Stimulated activated CD8-positive, alpha-beta memory T cell treated with anti-CD3 and anti-CD28 coated beads, Interleukin-7, amount 100 ng/mL, for 24 hours (primary cell): ENCODE data around the gene SLC12A8.

Experiments used
- DNase-seq: peaks from one replicate; pipeline ENCODE4 v3.0.0-alpha.2; 2020; ENCODE audit warnings: low read depth

SLC12A8 gene

DNA sequence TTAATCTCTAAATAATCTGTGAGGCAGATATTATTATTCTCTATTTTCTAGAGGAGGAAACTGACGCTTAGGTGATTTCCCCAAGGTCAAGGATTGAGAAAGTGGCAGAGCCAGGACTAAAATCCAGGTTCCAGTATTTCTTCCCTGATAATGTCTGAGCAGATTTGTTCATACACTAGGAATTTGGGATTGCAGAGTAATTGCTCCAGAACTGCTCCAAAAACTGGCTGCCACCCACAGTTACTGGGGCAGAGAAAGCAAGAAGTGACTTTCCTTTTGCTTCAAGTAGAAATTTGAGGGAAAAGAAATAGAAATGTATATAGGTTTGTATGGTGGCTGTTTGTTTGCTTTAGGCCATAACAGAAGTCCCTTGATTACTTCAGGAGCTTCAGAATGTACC lies 60.6 kb downstream of the SLC12A8 start:
- no peak for DNase-seq

- DNase-seq, result no peak
Measured at GRCh38 chr3:125151442-125151817, 61.1 kb downstream of the SLC12A8 start.

DNA sequence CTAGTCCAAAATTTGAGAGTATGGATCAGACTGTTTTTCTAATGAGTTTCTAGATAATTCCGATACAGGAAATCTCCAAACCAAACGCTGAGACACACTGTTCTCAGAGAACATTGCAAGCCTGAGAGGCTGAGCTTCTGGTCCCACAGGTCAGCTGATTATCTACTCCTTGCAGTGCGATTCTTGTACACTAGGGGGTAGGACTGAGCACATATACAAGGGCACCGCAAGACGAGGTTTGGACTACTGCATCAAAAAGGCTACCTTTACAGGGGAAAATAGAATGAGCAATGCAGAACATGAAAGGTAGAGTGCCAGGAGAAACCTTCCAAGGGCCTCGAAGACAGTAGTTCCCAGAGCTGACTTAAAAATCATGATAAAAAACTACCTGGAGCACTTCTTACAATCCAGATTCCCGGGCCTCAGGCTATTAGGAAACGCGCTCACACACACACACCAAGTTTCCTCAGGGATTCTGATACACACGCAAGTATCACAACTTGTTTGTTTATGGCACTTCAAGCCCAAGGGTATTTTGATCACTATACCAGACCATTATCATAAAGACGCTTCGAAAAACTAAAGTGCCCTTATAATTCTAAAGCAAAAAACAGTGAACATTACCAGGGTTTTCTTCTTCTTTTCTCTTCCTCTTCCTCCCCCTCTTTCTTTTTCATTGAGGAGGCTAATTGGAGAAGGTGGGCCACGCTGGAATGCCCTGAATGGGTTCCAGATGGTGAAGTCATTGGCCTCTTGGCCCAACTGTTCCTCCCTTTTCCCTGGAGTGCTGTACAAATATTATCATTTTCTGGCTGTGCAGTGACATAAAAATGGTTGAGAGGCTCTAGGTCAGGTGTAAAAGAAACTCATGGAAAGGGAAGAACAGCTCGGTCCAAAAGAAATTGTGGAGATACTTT lies 61.8 kb downstream of the SLC12A8 start:
- peak; percentile 23 for DNase-seq

GRCh38 chr3:125149462-125149861 lies 63.1 kb downstream of the SLC12A8 start:
- no peak for DNase-seq

DNA sequence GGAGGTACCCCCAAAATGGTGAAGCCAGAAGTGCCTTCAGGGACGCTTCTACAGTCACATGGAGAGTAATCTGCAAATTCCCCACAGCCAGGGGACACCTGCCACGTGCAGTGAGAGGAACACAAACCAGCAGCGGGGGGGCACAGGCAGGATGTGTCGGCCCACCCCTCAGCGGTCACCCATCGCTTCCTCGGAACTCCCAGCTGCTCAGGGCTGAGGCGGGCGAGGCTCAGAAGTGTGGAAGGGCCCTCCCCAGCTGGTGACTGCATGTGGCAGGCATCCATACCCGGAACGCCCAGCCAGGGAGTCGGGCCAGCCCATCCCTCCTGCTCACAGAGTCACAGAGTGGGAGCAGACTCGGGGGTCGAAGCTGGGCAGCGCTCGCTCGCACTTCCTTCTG lies 63.7 kb downstream of the SLC12A8 start:
- no peak for DNase-seq

DNA sequence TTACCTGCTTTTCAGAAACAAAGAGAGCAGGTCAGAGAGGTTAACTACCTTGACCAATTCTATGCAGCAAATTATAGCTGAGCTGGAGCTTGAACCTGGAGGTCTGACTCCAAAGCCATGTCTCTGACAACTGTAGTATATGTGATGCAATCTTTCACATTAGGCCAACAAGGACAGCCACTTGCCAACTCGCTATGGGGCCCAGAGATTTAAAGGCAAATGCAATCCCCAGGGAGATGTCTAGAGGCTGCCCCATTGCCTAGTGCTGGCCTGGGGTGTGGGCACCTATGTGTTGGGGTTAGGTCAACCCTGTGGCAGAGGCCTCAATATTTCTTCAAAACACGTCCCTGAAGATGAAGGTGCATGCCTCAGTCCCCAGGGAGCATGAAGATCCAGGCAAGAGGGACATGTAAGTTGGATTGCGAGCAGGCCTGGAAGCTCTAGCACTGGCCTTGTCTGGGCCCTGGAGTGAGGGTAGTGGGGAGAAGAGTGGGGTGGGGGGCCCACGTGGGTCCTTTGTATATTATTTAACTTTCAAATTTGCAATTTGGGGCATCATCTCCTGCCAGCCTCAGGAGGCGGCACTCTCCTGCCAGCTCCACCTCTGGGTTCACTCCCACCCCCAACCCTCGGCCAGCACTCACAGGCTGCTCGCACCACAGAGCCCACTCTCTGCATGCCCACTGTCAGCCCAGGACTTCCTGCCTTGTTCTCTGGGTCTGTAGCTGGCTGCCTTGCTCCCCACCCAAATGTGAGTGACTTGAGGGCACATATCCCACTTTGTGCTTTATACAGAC lies 64.3 kb downstream of the SLC12A8 start:
- no peak for DNase-seq

- no peak for DNase-seq
Measured at GRCh38 chr3:125147491-125147820, 65.1 kb downstream of the SLC12A8 start.

- no peak for DNase-seq
Measured at GRCh38 chr3:125146626-125147490, 65.7 kb downstream of the SLC12A8 start.

DNA sequence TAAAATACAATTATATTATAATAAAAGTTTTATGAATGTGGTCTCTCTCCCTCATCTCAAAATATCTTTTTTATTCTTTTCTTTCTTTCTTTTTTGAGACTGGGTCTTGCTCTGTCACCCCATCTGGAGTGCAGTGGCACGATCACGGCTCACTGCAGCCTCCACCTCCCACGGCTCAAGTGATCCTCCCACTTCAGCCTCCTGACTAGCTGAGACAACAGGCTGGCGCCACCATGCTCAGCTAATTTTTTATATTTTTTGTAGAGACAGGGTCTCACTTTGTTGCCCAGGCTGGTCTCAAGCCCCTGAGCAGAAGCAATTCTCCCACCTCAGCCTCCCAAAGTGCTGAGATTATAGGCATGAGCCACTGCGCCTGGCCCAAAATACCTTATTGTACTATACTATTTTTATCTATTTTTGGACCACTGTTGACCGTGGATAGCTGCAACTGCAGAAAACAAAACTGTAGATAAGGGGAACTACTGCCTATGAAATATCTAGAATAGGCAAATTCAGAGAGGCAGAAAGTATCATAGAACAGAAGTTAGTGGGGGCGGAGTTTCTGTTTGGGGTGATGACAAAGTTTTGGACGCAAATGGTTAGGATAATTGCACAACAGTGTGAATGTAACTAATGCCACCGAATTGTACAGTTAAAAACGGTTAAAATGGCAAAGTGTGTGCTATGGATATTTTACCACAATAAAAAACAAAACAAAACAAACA lies 66.6 kb downstream of the SLC12A8 start:
- DNase-seq, result no peak

DNA sequence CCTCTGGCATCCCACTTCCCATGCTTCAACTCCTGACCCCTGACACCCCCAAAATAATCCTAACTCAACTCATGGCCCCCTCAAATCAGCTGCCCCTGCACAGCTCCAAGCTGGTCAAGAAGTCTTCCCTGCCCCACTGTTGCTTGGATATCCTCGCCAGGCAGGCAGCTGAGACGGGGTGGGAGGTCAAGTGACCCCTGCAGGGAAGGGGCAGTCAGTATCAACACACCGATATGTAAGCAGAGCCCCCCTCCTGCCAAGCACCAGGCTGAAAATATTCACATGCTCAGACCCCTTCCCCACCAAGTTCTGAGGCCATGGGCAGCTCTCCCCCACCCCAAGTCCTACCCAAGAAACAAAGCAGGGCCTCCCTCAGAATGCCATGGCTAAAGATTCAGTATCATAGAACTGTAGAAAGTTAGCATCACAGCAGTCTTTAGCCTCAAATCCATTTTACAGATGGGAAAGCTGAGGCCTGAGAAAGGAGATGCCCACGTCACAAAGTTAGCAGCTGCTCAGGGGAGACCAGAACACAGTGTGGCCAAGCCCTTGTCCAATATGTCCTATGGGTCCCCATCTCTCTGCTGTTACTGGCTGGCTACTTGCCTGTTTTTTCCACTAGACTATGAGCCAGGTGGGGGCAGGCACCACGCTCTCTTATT lies 67.8 kb downstream of the SLC12A8 start:
- no peak for DNase-seq

DNA sequence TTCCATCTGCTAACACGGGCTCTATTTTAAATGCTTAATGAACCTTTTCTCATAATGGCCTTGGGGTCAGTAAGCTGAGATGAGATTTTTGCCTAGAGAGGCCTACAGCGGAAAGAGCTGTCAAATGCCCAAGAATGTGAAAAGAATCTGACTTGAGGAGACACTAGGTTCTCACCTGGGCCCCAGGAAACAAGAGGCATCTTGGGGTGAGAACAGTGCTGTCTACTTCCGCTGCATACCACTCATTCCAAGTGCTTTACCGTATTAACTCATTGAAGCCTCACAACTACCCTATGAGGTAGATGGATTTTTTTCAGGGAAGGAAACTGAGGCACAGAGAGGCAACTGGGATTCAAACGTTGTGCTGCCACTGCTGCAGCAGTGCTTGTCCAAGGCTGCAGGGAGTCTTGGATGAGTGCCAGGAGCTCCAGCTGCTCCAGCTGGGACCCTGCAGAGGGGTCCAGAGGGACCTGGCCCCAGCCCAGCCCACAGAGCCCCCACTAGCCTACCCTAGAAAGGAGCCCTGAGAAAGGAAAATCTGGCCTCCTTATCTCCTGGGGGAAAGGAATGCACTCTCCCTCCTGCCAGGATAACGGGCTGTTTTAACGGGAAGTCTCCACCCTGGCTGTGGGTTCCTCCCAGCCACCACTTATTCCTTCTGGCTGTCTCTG lies 68.4 kb downstream of the SLC12A8 start:
- no peak for DNase-seq

- DNase-seq, result no peak
Measured at GRCh38 chr3:125143538-125143937, 69.0 kb downstream of the SLC12A8 start.

GRCh38 chr3:125142940-125143339 lies 69.6 kb downstream of the SLC12A8 start:
- DNase-seq, result no peak

DNA sequence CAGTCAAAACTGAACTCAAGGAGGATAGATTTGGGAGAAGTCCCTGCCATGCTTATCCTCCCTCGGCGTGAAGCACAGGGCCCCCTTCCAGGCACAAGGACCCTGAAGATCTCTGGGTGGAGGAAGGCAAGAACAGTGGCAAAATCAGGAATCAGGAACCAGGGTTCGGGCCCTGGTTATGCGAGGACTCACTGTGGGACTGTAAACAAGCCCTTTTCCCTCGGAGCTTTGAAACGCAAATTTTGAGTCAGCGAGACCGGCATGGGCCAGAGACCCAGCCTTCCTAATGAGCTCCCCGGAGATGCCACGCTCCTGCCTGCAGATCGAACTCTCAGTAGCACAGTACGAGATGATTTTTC lies 70.1 kb downstream of the SLC12A8 start:
- no peak for DNase-seq

DNA sequence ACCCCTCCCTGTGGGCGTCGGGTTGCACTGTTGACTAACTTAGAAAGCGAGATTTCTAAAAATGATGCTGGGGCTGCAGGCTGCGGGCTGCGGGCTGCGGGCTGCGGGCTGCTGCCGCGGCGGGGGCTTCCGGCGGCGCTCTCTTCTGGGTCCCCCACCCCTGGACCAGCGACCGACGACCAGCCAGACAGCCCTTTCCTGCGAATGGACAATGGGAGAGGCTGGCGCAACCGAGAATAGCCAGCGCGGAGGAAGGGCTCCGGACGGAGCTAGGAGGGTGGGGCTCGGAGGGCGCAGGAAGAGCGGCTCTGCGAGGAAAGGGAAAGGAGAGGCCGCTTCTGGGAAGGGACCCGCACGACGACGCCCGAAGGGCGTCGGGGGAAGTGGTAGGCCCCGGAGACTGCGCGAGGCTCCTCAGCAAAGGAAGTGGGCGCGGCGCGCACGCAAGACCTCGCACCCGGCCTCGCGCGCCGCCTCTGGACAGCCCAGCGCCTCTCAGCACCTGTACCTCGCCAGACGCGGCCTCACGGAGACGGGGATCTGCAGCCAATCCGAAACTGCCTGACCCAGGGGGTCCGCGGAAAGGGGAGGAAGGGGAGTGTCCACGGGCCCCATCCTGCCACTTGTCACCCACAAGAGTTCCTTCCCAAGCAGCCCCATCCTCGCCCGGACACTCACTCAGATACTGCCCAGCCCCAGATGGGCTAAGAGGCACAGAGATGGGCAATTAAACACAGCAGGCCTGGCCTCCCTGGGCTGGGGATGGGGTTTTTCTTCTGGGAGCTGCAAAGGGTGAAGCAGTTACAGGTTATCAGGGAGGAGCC lies 70.7 kb downstream of the SLC12A8 start:
- DNase-seq, result peak; percentile 40

DNA sequence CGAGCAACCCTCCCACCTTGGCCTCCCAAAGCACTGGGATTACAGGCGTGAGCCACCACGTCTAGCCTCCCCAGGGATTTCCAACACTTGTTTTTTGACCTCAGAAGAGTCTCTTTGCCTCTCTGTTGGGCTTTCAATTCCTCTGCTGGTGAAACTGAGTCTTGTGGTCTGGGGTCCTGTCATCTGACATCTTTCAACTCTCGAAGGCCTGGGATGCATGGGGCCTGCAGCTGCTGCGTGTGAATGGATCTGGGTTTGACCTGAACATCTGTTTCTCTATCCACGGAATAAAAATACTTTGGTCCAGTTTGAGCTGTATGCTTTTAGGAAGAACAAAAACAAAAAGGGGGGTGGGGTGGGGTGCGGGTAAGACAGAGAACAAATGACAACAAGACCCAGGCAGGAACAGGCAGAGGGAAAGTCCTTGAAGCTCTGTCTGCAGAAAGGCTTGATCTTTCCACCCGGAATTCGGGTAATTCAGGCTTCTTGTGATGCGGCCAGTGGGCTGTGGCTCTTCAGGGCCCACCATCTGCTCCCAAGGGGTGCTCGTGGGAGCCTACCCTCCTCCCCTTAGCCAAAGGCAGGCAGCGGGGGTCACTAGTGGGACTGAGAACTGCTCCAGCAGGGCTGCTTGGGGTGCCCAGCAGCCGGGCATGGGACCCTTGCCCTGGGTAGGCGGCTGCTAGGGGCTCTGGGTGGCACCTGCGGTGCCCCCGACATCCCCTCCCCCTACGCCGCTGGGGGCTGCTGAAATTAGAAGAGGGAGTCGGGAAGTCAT lies 71.5 kb downstream of the SLC12A8 start:
- no peak for DNase-seq

GRCh38 chr3:125140011-125140817 lies 72.3 kb downstream of the SLC12A8 start:
- DNase-seq, result no peak

- DNase-seq, result no peak
Measured at GRCh38 chr3:125139386-125139785, 73.2 kb downstream of the SLC12A8 start.
